AG09319 (cell line): ENCODE measurements around the gene PVALB.

ENCODE experiments used
- DNase-seq: peaks from one replicate; pipeline ENCODE4 v3.0.0-alpha.2; 2010; ENCODE audit warnings: low read depth; ENCODE audit errors: extremely low read depth
- CTCF ChIP-seq: IDR thresholded peaks from 2 replicates; pipeline ENCODE4 v1.5.1; 2011; ENCODE audit warnings: low read depth, mild to moderate bottlenecking, inconsistent platforms, low read length, moderate library complexity

The PVALB gene

GRCh38 chr22:36771356-36772063, 45.3 kb downstream of the PVALB start:
- no peak for DNase-seq
- no peak for TF ChIP-seq CTCF

GRCh38 chr22:36770513-36771231, 46.2 kb downstream of the PVALB start:
- TF ChIP-seq CTCF = no peak
- DNase-seq = no peak

- DNase-seq = no peak
- TF ChIP-seq CTCF = no peak
Observed at GRCh38 chr22:36769541-36770512, 47.0 kb downstream of the PVALB start.

- TF ChIP-seq CTCF = no peak
- no peak for DNase-seq
Observed at GRCh38 chr22:36768616-36769015, 48.2 kb downstream of the PVALB start.

- TF ChIP-seq CTCF = no peak
Observed at GRCh38 chr22:36768141-36768540, 48.7 kb downstream of the PVALB start.

GRCh38 chr22:36767035-36767775, 49.6 kb downstream of the PVALB start:
- no peak for TF ChIP-seq CTCF
- DNase-seq = no peak

More at GRCh38 chr22:36768141-36768540, 48.7 kb downstream of the PVALB start:
- DNase-seq = no peak
